NT2/D1 (cell line): Measurements from ENCODE around the gene GAS2L3.

Experiments
- DNase-seq: peaks from one replicate; pipeline ENCODE4 v3.0.0-alpha.2; 2011; ENCODE audit warnings: low read depth, low spot score
- H3K27me3 ChIP-seq: 2 replicates; pipeline ENCODE4 v1.6.0; 2011; ENCODE audit warnings: mild to moderate bottlenecking; ENCODE audit not compliant: insufficient read length, insufficient read depth
- H3K36me3 ChIP-seq: 2 replicates; pipeline ENCODE4 v1.6.1; 2011; ENCODE audit warnings: mild to moderate bottlenecking, low read length, mixed read lengths; ENCODE audit not compliant: insufficient read depth, insufficient read length
- H3K4me1 ChIP-seq: 2 replicates; pipeline ENCODE4 v1.5.1; 2011; ENCODE audit not compliant: insufficient read depth, insufficient read length
- H3K4me3 ChIP-seq: 2 replicates; pipeline ENCODE4 v1.5.1; 2011; ENCODE audit warnings: low read depth; ENCODE audit not compliant: insufficient read length
- H3K9ac ChIP-seq: 2 replicates; pipeline ENCODE4 v1.6.0; 2011; ENCODE audit warnings: low read depth; ENCODE audit not compliant: insufficient read length
- H3K9me3 ChIP-seq: 2 replicates; pipeline ENCODE4 v1.5.1; 2011; ENCODE audit warnings: mild to moderate bottlenecking, low read length; ENCODE audit not compliant: insufficient read depth
- SUZ12 ChIP-seq: IDR thresholded peaks from 2 replicates; pipeline ENCODE4 v1.6.1; 2011; ENCODE audit not compliant: insufficient read length, insufficient read depth; ENCODE audit errors: extremely low read depth
- YY1 ChIP-seq: IDR thresholded peaks from 2 replicates; pipeline ENCODE4 v1.6.1; 2011; ENCODE audit not compliant: insufficient read length, insufficient read depth
- ZNF274 ChIP-seq: IDR thresholded peaks from 2 replicates; pipeline ENCODE4 v1.6.1; 2011; ENCODE audit warnings: mild to moderate bottlenecking, low read depth, low read length

Gene GAS2L3

DNA sequence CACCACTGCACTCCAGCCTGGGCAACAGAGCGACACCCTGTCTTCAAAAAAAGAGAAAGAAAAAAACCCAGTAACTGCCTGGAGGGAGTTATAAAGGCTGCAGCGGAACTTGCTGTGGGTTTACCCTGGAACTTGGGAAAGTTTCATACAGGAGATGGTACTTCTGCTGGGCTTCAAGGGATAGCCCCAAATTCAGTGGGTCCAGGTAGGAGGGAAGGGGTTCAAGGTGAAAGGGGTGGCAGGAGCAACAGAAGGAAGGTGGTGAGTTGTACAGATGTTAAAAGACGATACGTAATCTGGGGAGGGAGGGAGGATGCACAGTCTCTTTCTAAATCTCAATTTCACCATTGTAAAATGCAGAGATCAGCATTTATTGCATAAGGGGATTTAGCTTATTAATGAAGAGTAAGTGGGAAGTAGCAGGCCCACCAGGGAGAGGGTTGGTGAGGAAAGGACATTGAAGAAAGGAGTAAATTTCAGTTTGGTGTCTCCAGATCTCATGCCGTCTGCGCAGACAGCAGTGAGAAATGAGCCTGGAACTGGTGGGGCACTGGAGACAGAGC, 8.5 kb upstream of the GAS2L3 start:
- no peaks in the 10 kb centered on the region for H3K4me1 ChIP-seq
- no peaks in the 10 kb centered on the region for H3K36me3 ChIP-seq
- TF ChIP-seq SUZ12 = no peak
- TF ChIP-seq YY1 = no peak
- no peak for TF ChIP-seq ZNF274
- no peak for DNase-seq
- no peak overlapping the region for H3K4me3 ChIP-seq
- no peaks in the 10 kb centered on the region for H3K27me3 ChIP-seq
- H3K9ac ChIP-seq = no peak overlapping the region
- H3K9me3 ChIP-seq = no peaks in the 10 kb centered on the region

- no peak for DNase-seq
- no peaks in the 10 kb centered on the region for H3K9me3 ChIP-seq
- H3K9ac ChIP-seq = no peak overlapping the region
- peaks cover 3% of the 10 kb centered on the region for H3K27me3 ChIP-seq
- TF ChIP-seq ZNF274 (no peak), YY1 (no peak), SUZ12 (no peak)
- no peaks in the 10 kb centered on the region for H3K4me1 ChIP-seq
- no peak overlapping the region for H3K4me3 ChIP-seq
- no peaks in the 10 kb centered on the region for H3K36me3 ChIP-seq
Measured at GRCh38 chr12:100565987-100566545, 7.4 kb upstream of the GAS2L3 start.

DNA sequence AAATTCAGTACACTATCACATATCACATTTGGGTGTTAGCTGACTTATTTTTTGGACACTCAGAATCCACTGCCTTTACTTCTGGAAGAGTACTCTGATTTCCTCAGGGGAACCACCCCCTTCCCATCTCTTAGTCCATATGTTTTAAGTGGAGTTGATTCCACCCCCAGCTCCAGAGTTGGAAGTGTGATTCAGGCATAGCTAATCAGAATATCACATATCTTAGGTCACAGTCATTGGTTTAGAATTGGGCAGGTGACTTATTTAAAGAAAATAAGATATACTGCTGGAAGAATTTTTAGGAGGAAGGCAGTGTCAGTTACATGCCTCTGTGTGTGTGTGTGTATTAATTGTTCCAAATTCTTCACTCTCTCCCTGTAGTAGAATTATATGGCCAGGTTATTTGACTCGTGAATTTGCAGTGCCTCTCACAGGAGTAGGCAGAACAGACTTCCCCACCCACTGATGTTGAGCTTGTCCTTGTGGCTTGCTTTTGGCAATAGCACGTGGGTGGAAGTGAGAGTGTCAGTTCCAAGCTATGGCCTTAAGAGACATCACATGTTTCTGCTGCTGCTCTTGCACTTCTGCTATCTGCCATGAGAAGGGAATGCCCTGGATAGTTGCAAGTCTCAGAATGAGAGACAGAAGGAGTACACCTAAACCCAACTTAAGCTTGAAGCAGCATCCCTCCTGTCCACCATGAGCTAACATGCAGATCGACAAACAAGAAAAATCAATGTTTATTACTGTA, 6.4 kb upstream of the GAS2L3 start:
- no peak overlapping the region for H3K9ac ChIP-seq
- no peak overlapping the region for H3K4me3 ChIP-seq
- no peaks in the 10 kb centered on the region for H3K36me3 ChIP-seq
- no peaks in the 10 kb centered on the region for H3K4me1 ChIP-seq
- H3K9me3 ChIP-seq = no peaks in the 10 kb centered on the region
- TF ChIP-seq SUZ12 (no peak), ZNF274 (no peak), YY1 (no peak)
- DNase-seq = no peak
- peaks cover 13% of the 10 kb centered on the region for H3K27me3 ChIP-seq

DNA sequence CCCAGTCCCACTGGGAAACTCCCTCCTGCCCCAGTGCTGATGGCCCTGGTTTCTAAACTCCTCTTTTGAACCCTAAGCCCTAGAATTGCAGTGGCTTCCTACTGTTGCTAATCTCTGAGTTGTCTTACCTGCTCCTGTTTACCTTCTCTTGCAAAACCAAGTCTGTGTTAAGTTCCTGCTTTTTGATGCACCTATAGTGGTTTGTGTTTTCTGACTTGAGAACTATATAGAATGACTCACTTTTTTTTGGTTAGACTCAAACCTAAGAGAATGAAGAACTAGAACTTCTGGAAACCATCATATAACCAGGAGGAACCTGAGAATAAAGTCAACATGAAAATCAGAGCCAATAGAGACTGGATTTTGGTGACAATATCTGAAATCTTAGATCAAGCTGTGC, 5.5 kb upstream of the GAS2L3 start:
- Histone ChIP-seq H3K4me1 (no peaks in the 10 kb centered on the region), H3K4me3 (no peak overlapping the region), H3K9ac (no peak overlapping the region), H3K27me3 (peaks cover 19% of the 10 kb centered on the region), H3K9me3 (no peaks in the 10 kb centered on the region), H3K36me3 (no peaks in the 10 kb centered on the region)
- TF ChIP-seq SUZ12 (no peak), ZNF274 (no peak), YY1 (no peak)
- DNase-seq = no peak

DNA sequence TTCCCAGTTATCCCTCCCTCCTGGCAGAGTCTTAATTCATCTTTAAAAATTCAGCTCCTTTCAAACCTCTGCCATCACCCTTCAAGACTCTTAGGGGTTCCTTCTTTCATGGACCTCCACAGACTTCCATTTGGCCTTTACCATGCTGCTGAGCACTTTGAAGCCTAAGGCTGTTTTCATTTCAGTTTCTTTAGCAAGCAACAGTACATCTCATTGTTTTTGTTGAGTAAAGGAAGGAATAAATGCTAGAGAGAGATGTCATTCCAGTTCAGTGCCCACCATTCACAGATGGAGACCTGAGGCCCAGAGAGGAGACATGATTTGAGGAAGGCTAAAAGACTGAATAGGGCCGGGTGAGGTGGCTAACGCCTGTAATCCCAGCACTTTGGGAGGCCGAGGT, 1.3 kb upstream of the GAS2L3 start:
- no peak overlapping the region for H3K9ac ChIP-seq
- no peaks in the 10 kb centered on the region for H3K36me3 ChIP-seq
- DNase-seq = no peak
- no peaks in the 10 kb centered on the region for H3K9me3 ChIP-seq
- H3K4me1 ChIP-seq = no peaks in the 10 kb centered on the region
- no peak for TF ChIP-seq SUZ12
- no peak for TF ChIP-seq ZNF274
- TF ChIP-seq YY1 = no peak
- peaks cover 24% of the 10 kb centered on the region for H3K27me3 ChIP-seq
- H3K4me3 ChIP-seq = no peak overlapping the region

- H3K36me3 ChIP-seq = no peaks in the 10 kb centered on the region
- peak overlapping the region; percentile 79 for H3K9ac ChIP-seq
- H3K4me1 ChIP-seq = no peaks in the 10 kb centered on the region
- peaks cover 24% of the 10 kb centered on the region for H3K27me3 ChIP-seq
- DNase-seq = no peak
- TF ChIP-seq ZNF274 = no peak
- peak overlapping the region; percentile 80 for H3K4me3 ChIP-seq
- H3K9me3 ChIP-seq = no peaks in the 10 kb centered on the region
Measured at GRCh38 chr12:100574187-100575074, 947 bp downstream of the GAS2L3 start.
